Heart right ventricle (tissue), 16 donors: ENCODE data around the gene USH2A. TPM values are rescaled to one million over a fixed set of nuclear protein-coding genes. Genes with fewer than 3 reads are reported as not detected.

ENCODE experiments used
- ATAC-seq, 8 donors: fragments of 200-7000 bp; cut with Tn5 transposase; one replicate each; pipeline ENCODE4 v1.9.1; 2020; ENCODE audit warnings: mild to moderate bottlenecking in 8 of 8, moderate library complexity in 8 of 8, moderate number of reproducible peaks in 1 of 8
- DNase-seq, 2 donors: peaks; one replicate each; pipeline ENCODE4 v3.0.0-alpha.2; 2020
- H3K27ac ChIP-seq, 10 donors: fragments of 200-600 bp; sonication (generic) in 2 of 10; one replicate each; pipeline versions ENCODE4 v1.5.0 to v1.8.0; 2020 to 2022; ENCODE audit warnings: mild to moderate bottlenecking in 3 of 10
- H3K27me3 ChIP-seq, 7 donors: fragments of 200-600 bp; one replicate each; pipeline ENCODE4 v1.8.0; 2021 to 2022; ENCODE audit warnings: mild to moderate bottlenecking in 2 of 7
- H3K36me3 ChIP-seq, 9 donors: fragments of 200-600 bp; sonication (generic) in 1 of 9; one replicate each; pipeline versions ENCODE4 v1.5.0 to v1.8.0; 2020 to 2022; ENCODE audit warnings: mild to moderate bottlenecking in 2 of 9
- H3K4me1 ChIP-seq, 9 donors: fragments of 200-600 bp; sonication (generic) in 1 of 9; one replicate each; pipeline versions ENCODE4 v1.5.0 to v1.8.0; 2020 to 2022; ENCODE audit warnings: mild to moderate bottlenecking in 4 of 9
- H3K4me3 ChIP-seq, 10 donors: fragments of 200-600 bp; sonication (generic) in 2 of 10; one replicate each; pipeline versions ENCODE4 v1.5.0 to v1.8.0; 2020 to 2022; ENCODE audit warnings: mild to moderate bottlenecking in 7 of 10, moderate library complexity in 2 of 10
- H3K9me3 ChIP-seq, 11 donors: fragments of 200-600 bp in 10 of 11; sonication (generic) in 2 of 11; one replicate each; pipeline versions ENCODE4 v1.5.0 to v1.8.0; 2013 to 2022; ENCODE audit warnings: mild to moderate bottlenecking in 2 of 11, control low read depth in 1 of 11, moderate library complexity in 1 of 11
- WGBS, 2 donors: extraction: QIAGEN DNeasy Blood & Tissue Kit; methylation state at CpG; one replicate each; pipeline ENCODE4 v1.1.7; 2013; ENCODE audit warnings: inconsistent platforms in 1 of 2; 5-methylcytosine and 5-hydroxymethylcytosine counted together
- intact Hi-C, 10 donors: fragments of 100-400 bp; cut with DNase I; formaldehyde crosslinking; loops; one replicate each; pipeline versions ENCODE4 v1.11.1 to v1.14.2; 2022
- polyA plus RNA-seq, 2 donors: library from polyadenylated mRNA; stranded (reverse); fragments of 200-250 nt; gene quantifications; one replicate each; pipeline ENCODE4 v1.2.3, GENCODE V29; 2013
- total RNA-seq, 10 donors: library from RNA; stranded (reverse); fragmentation: NEBNext Ultra II Directional in 3 of 10; extraction: Animal tissue kit (Norgen Biotek cat#: 25700) in 3 of 10; gene quantifications; one replicate each; pipeline versions ENCODE4 v1.2.1 to v1.2.4, GENCODE V29; 2021 to 2023
- TF ChIP-seq, protein P1 (sequence below), 9 donors: fragments of 200-600 bp; sonication (generic) in 2 of 9; IDR thresholded peaks; one replicate each; pipeline versions ENCODE4 v1.5.0 to v1.8.0; 2021 to 2022; ENCODE audit warnings: antibody characterized with exemption in 9 of 9, mild to moderate bottlenecking in 5 of 9, moderate library complexity in 1 of 9
- donor health status: Arrhythmogenic right ventricular cardiomyopathy.
- donor health status: ischemic (EF 13 %, LVEDD 7.1; RV severe dilation, severe dysfunction).
- donor health status: healthy with polysubstance abuse.
- donor health status: DM: no; HTN: yes; CAD: no.
- donor health status: DM: no; HTN: no; CAD: no.
- donor health status: ischemic (EF 25% LVEDD 6.9; RV normal size, moderate dysfunction).
- donor health status: ischemic (EF 25% LVEDD 5.7; RV mildly dilated, moderate dysfunction).
- donor health status: healthy.
- donor health status: DM: yes; HTN: yes; CAD: no.
- donor health status: Ischemic cardiomyopathy.
- donor health status: ischemic (EF 35%, LVEDD 5.7; RV mildly dilated, moderate dysfunction).
- donor health status: nonischemic (EF 11% LVEDD 7.7; RV severe dilation, severe dysfunction).
- donor health status: DM: yes; HTN: yes; CAD: no.
- donor health status: PGD.
- donor health status: ischemic (EF 29% LVEDD 5.4; RV normal size, mild dysfunction).
- donor health status: nonischemic (EF 23%, LVEDD 6.1; RV moderate dilation, normal function).

USH2A gene
- total and polyA plus RNA-seq, 12 donors = 0.01 to 4.9 (median 3.6) TPM

GRCh38 chr1:215679231-215679630 lies 744.0 kb downstream of the USH2A start:
- no peaks in the 10 kb centered on the region for H3K36me3 ChIP-seq
- H3K4me3 ChIP-seq = no peak overlapping the region
- peaks cover 0 to 5% (median 0%) of the 10 kb centered on the region in 7 donors for H3K27me3 ChIP-seq
- no peak overlapping the region for H3K27ac ChIP-seq
- DNase-seq (no peak), ATAC-seq (no peak)
- no peaks in the 10 kb centered on the region for H3K9me3 ChIP-seq
- TF ChIP-seq, protein P1, sequence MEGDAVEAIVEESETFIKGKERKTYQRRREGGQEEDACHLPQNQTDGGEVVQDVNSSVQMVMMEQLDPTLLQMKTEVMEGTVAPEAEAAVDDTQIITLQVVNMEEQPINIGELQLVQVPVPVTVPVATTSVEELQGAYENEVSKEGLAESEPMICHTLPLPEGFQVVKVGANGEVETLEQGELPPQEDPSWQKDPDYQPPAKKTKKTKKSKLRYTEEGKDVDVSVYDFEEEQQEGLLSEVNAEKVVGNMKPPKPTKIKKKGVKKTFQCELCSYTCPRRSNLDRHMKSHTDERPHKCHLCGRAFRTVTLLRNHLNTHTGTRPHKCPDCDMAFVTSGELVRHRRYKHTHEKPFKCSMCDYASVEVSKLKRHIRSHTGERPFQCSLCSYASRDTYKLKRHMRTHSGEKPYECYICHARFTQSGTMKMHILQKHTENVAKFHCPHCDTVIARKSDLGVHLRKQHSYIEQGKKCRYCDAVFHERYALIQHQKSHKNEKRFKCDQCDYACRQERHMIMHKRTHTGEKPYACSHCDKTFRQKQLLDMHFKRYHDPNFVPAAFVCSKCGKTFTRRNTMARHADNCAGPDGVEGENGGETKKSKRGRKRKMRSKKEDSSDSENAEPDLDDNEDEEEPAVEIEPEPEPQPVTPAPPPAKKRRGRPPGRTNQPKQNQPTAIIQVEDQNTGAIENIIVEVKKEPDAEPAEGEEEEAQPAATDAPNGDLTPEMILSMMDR (IDR thresholded peaks at IDR 0.05) = no peak
- no peaks in the 10 kb centered on the region for H3K4me1 ChIP-seq
- 83 to 85% methylated on average over 3 of the region's 3 CpGs for WGBS, 2 donors
- intact Hi-C loops = no loop called here

GRCh38 chr1:215677112-215677511 lies 746.1 kb downstream of the USH2A start:
- no peak overlapping the region for H3K4me3 ChIP-seq
- no peak for ATAC-seq
- no peak overlapping the region for H3K27ac ChIP-seq
- H3K4me1 ChIP-seq = no peaks in the 10 kb centered on the region
- peaks cover 0 to 5% (median 0%) of the 10 kb centered on the region in 7 donors for H3K27me3 ChIP-seq
- WGBS, 2 donors = 66 to 69% methylated on average over 4 of the region's 4 CpGs
- H3K36me3 ChIP-seq = no peaks in the 10 kb centered on the region
- H3K9me3 ChIP-seq = no peaks in the 10 kb centered on the region
- TF ChIP-seq, protein P1 (IDR thresholded peaks at IDR 0.05) = no peak
- intact Hi-C loops = no loop called here
- no peak for DNase-seq

GRCh38 chr1:215673943-215674342 lies 749.3 kb downstream of the USH2A start:
- DNase-seq = no peak

GRCh38 chr1:215672482-215672881 lies 750.8 kb downstream of the USH2A start:
- TF ChIP-seq, protein P1 (IDR thresholded peaks at IDR 0.05) = no peak
- intact Hi-C loops = no loop called here
- Histone ChIP-seq H3K27me3 (no peaks in the 10 kb centered on the region), H3K4me3 (no peak overlapping the region), H3K9me3 (no peaks in the 10 kb centered on the region), H3K4me1 (no peaks in the 10 kb centered on the region), H3K27ac (no peak overlapping the region), H3K36me3 (no peaks in the 10 kb centered on the region)
- 63 to 71% methylated on average over 2 of the region's 2 CpGs for WGBS, 2 donors
- no peak for DNase-seq
- no peak for ATAC-seq

More at GRCh38 chr1:215673943-215674342, 749.3 kb downstream of the USH2A start:
- Histone ChIP-seq H3K9me3 (no peaks in the 10 kb centered on the region), H3K27me3 (peaks cover 0 to 4% (median 0%) of the 10 kb centered on the region in 7 donors), H3K4me3 (no peak overlapping the region), H3K36me3 (no peaks in the 10 kb centered on the region), H3K4me1 (no peaks in the 10 kb centered on the region), H3K27ac (no peak overlapping the region)
- TF ChIP-seq, protein P1 (IDR thresholded peaks at IDR 0.05) = no peak
- intact Hi-C loops = no loop called here
- WGBS, 2 donors = 78 to 86% methylated on average over 4 of the region's 4 CpGs
- no peak for ATAC-seq
